ENCODE results near the gene PTPRE.

Gene PTPRE, protein sequence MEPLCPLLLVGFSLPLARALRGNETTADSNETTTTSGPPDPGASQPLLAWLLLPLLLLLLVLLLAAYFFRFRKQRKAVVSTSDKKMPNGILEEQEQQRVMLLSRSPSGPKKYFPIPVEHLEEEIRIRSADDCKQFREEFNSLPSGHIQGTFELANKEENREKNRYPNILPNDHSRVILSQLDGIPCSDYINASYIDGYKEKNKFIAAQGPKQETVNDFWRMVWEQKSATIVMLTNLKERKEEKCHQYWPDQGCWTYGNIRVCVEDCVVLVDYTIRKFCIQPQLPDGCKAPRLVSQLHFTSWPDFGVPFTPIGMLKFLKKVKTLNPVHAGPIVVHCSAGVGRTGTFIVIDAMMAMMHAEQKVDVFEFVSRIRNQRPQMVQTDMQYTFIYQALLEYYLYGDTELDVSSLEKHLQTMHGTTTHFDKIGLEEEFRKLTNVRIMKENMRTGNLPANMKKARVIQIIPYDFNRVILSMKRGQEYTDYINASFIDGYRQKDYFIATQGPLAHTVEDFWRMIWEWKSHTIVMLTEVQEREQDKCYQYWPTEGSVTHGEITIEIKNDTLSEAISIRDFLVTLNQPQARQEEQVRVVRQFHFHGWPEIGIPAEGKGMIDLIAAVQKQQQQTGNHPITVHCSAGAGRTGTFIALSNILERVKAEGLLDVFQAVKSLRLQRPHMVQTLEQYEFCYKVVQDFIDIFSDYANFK

DNA sequence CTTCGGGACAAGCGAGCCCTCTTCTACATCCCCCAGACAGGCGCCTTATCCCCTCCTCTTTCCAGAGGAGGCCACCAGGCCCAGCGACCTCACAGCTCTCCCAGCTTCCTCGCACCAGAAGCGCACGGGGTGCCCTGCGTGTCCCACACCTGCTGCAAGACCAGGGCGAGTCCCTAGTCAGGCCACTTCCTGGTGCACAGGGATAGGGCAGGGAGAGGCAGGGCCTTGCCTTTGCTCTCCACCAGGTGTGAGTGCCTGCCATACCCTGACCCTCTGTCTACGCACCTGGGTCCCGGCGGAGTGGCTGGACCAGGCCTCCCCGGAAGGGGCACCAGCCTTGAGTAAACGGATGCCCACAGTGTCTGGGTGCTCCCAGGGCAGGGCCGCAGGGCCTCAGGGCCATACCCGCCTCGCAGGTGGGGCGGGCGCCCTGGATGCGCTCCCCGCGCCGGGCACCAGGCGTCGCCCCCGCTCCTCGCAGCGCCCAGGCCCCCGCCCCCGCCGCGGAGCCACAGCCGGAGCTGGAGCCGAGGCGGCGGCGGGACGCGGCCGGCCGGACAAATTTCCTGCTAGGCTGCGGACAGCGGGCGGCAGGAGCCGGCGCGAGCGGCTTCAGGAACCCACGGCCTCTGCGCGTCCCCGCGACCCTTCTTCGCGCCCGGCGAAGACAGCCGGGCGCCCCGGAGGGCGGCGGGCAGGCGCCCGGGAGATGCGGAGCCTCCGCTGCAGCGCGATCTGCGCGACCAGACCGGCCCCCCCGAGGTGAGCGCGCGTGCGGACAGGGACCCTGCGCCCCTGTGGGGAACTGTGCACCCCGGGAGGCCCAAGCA is at the start of gene PTPRE:
PTPRE (plus strand) TSS at position 556 of the 830 bp plus-strand sequence. CDS start 133,779 bp downstream, outside the sequence.
- peak; percentile 81 for DNase-seq

DNA sequence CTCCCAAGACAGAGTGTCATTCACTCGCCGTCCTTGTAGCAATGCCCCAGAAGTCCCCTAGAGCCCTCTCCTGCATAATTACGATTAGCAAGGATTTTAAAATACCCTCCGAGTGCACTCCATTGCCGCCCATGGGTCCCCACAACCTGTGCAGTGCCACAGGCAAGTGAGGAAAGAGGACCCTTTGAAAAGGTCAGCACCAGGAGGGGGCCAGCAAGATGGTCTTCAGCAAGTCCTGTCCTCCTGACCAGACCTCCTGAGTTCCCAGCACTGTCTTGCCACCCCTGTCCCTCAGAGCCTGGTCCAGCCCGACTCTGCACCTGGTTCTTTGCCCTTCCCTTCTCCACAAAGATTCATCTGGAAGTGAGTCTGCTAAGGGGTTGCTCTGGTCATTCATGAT is 46.3 kb upstream of the PTPRE start:
- no peak for DNase-seq

DNA sequence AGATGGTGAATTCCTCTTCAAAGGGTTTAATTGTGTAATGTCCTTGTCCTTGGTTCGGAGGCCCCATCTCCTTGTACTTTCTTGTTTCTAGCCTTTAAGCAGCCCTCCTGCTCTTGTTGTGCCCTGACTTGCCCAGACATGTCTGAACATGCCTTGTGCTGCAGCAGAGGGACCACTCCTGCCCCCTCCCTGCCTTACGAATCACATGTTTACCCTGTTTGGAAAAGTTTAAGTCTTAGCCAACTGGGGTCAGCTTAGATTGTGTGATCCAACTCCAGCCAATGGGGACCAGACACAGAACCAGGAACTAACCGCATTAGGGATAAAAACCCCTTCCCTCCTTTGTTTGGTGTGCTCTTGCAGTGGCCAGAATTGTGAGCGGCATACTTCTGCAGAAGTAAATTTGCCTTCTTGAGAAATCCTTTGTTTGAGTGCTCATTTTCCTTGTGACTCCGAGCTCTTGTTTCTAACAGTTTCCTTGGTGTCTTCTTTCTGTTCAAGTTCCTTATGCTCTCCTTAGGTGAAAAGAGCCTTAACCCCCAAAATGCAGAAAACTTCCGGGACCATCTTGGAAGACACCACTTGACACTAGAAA is 43.6 kb upstream of the PTPRE start:
- DNase-seq, result no peak

DNA sequence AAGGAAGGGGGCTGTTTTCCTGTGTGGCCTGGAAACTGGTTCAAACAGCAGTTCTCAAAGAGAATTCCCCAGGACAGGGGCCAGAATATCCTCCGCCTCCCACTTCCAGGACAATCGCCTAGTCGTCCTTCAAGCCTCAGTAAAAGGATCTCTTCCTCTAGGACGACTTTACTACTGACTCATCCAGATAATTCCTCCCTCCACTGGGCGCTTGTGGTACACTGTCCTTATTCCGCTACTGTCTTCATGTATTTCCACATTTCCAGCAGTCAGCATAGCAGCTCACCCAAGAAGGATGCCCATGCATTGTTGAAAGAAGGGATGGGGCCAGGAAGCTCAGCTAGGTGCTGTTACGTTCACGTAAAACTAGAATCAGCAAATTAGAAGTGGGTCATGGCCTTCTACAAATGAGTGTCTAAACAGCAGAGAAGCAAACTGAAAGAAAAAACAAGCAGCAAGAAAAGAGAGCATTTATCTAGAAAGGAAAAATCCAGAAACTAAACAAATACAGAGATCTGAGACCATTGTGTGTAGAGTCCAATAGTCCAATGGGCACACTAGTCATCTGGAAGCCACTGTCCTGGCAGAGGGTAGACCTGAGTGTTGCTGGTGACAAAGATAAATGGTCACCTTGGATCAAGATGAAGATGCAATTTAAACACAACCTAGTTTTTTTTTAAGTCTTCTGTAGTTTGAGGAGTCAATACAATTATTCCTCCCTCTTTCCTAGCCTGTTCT is 40.5 kb upstream of the PTPRE start:
- no peak for DNase-seq

DNA sequence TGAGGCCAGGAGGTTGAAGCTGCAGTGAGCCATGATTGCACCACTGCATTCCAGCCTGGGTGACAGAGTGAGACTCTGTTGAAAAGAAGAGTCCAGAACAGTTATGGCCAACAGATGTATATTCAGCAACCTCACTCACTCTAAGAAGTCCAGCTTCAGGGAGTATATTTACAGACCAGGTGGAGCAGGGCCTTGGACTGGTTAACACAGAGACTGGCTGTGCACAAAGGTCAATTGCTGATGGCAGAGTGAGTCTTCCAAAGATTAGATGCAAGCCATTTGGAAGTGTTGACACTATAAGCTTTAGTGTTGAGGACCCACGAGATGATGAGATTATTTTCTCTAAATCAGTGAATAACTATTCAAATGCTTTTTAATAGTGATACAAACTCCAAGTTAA is 39.1 kb upstream of the PTPRE start:
- no peak for DNase-seq

DNA sequence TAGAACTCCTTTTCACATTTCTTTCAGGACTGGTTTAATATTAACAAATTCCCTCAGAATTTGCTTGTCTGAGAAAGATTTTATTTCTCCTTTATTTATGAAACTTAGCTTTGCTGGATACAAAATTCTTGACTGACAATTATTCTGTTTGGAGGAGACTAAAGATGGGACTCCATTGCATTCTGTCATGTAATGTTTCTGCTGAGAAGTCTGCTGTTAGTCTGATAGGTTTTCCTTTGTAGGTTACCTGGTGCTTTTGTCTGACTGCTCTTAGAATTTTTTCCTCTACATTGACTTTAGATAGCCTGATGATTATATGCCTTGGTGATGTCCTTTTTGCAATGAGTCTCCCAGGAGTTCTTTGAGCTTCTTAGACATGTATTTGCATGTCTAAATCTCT is 37.6 kb upstream of the PTPRE start:
- DNase-seq, result no peak

DNA sequence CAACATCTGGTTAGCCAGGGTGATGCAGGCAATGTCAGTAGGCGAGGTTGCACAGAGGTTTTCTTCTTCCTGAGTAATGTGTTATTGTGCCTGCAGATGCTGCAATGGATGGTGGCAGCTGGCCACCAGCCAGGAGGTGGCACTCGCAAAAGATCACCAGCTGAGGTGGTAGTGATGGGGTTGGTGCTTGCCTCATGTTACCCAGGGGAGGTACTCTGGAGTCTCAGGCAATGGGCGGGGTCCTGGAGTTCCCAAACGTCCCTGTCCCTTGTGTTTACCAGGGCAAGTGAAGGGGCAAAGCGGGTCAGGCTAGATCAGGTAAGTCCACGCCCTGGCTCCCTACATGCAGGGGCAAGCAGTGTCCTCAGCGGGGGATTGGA is 35.3 kb upstream of the PTPRE start:
- DNase-seq, result peak in 1 of 2 donors; percentile 6

DNA sequence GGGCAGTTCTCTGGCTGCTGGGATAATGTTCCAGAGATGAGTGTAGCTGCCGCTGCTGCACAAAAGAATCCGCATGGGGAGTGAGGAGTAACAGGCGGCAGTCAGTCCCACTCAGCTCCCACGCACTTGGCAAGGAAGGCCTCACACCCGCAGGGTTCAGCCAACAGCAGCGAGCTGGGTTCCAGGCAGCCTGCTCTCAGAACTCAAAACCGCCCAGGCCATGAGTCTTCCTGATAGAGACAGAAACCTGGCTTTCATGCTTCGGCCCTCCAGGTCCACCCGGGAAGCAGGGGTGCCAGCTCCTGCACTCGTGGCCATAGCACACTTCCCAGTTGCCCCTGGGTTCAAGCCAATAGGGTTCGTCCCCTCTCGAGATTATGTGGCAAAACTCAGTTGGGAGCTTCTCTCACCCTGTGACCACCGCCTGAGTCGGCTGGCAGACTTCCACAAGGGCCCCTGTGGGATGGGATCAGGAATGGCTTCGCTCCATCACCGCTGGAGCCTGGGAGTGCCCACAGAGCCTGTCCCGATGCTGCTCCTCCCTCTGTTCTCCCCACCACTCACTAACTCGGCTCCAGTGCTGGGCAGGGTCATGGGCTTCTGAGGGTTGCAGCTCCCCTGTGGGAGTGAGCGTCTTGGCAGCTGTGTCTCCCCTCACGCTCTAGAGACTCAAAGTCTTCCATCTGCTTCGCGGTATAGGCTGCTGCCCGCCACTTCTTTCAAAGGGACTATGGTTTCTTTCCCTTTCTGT is 34.7 kb upstream of the PTPRE start:
- peak in 1 of 2 donors; percentile 11 for DNase-seq

DNA sequence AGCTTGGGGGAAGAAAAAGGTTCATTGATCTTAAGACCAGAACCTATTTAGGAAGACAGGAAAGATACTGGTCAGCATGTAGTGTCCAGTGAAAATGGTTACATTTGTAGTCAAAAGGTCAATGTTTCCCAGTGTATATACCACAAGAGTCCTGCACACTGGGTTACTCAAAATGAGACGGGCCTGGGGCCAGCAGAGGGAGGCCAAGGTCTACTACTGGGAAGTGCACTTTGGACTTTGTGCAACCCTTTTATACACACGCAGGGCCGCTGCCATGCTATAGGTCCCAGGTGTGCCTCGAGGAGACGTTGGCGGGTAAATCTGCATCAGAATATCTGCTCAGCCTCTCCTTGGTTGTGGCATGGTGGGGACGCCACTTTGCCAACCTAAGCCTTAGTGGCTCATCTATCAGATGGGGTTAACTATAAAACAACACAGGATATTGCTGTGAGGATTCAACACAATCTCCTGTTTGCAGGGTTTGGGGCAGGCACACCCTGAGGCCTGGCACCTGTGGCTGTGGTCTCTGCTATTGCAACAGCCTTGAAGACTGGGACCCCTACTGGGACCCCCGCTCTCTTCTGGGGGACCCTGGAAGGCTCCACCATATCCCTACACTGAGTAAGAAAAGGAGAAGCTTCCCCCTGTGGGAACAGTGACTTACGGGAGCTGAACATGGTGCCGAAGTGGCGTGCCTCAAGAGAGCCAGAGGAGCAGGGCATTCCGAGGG is 33.9 kb upstream of the PTPRE start:
- peak in 1 of 2 donors; percentile 3 for DNase-seq

DNA sequence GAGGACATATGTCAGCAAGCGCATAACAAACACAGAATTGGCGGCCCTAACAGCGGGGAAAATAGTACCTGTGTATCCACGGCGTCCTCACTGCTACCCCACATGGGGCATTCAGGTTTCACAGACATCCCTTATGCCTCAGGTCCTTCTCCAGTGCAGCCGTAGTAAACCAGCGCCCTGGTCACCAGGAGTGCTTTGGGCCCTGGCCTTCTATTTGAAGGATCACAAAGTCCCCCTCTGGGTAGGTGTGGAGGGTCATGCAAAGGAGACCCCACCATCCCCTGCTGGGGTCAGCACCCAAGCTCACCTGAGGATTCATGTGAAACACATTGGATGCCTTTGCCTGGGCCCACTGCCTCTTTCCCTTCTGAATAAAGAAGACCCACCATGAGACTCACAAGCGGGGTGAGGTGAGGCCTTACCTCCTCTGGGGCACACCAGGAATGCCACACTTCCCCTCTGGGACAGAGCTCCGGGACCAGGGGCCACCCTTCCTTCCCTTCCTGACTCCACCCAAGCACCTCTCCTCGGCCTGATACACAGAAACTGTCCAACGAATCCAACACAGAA is 32.9 kb upstream of the PTPRE start:
- DNase-seq, result peak in 1 of 2 donors; percentile 10

DNA sequence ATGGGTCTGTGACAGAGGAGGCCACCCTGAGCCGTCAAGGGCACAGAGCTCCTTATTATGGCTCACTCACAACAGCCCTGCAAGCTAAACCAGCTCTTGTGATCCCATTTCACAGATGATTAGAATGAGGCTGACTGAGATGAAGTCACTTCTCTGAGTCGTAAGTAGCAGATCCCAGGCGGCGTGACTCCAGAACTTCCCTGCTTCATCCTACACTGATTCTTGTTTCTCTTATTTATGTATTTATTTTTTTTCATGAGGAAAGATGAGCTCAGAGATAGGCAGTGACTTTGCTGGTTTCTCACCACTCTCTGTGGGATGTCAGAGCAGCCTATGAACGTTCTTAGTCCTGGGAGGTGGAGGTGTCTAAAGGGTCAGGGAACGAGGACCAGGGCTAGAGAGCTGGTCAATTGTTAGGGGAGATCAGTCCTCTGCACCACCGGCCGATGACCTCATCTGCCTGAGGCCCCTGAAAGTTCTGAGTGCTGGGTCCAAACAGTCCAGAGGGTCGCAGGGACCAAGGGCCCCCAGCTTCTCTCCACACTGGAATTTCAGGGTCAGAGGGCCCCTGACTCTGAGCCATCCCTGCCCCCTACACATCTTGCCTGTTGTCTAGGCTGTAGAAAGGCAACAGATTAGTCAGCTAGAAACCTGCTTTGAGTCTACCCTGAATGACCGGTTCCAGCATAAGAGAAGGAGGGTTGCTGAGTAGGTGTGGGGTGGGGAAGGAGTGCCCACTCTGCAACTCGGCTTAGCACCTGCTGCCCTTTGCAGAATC is 32.0 kb upstream of the PTPRE start:
- peak in 1 of 2 donors; percentile 6 for DNase-seq

DNA sequence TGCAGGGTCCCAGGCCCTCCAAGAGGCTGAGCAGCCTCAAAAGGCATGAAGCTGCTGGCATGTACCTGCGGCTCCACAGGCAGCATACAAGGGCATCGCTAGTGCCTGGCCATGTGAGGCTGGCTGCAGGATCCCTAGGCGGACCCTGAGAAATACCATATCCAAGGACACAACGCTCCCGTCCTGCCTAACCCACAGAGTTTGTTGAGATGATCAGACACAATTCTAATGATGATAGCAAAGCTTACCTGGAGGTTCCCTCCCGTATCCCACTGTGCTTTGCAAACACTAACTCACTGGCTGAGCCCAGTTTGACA is 31.5 kb upstream of the PTPRE start:
- no peak for DNase-seq

DNA sequence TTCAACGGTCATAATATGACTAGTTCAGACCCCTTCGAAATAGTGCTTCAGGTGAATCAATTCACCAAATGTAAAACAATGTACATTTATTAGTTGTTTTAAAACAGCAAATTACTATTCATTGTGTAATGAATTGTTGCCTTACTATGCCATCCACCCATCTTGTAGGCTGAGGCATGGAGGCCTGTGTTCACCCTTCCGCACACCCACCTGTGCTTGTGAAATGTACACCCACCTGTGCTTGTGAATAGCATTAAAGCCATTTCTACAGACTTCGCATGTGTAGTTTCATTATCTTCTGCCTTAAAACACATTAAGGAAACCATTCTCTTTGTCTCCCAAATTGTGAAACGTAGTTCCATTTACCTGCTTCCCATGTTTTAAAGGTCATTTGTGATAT is 31.0 kb upstream of the PTPRE start:
- DNase-seq, result no peak

DNA sequence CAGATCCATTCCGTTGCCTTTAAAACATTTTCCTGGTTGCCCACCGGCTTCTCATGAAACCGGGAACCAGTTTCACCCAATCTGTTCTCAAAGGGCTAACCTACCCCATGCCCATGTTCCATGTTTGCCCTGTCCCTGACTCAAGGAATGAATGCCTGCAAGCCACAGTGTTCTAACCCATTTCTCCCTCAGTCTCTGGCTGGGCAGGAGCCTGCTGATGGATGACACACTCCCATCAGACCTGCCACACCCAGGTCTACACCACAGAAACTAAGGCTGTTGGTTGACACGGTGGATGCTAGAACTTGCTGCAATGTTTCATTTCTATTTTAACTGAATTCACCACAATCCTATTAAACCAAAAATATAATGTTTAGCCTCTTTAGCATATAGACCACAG is 29.8 kb upstream of the PTPRE start:
- no peak for DNase-seq

DNA sequence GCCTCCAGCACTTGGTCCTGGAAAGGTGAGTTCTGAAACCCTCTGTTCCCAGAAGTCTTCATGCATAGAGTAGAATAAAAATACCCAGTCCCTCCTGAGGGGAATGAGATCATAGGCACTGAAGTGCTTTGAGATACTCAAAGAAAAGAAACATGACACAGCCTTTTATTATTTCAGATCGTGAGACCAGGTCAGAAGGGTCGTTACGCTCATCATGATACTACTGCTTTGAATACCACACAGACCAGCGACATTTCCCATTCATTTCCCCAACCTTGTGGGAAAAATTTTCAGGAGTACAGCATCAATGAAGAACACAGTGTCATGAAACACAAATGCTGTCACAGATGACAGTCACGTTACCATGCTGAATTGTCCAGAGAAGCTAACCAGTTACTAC is 29.2 kb upstream of the PTPRE start:
- no peak for DNase-seq

DNA sequence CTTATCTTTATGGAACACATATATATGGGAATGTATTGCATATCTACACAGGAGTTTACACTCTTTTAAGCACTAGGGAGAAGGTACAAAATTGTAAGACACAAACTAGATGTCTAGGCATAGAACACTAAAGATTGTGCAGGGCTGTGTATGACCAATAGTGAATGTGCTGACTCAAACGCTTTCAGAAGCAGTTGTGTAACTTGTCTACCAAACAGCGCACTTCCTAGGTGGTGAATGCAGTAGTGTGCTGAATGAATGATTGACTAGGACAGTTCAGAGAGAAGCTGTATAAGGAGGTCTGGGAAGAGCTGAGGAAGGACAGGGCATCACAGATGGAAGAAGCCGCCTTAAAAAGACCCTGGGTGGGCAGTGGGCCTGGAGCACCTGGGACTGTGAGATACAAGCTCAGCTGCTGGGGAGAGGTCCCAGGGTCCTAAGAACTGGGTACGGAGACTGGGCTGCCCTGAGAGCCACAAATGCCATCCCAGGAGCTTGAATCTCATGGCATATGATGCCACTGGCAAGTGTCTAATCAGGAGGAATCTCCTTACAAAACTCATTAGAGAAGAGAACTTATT is 28.3 kb upstream of the PTPRE start:
- DNase-seq, result no peak

DNA sequence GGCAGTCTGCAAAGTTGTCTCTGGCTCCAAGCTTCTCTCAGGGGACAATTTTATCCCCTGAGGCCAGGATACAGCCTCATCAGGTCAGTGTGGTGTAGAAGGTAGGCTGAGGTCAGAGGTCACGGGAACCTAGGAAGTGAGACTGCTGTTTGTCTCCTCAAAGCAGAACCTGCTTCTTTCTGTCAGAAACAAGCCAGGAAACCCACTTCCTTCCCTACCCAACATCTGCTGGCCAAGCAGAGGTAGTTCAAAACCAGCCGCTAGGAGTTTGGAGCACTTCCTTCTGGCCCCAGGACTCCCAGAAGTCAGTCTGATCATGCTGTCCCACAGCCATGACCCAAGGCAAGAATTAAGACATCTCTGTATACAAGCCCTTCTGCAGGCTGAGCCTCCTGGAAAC is 26.3 kb upstream of the PTPRE start:
- DNase-seq, result no peak

DNA sequence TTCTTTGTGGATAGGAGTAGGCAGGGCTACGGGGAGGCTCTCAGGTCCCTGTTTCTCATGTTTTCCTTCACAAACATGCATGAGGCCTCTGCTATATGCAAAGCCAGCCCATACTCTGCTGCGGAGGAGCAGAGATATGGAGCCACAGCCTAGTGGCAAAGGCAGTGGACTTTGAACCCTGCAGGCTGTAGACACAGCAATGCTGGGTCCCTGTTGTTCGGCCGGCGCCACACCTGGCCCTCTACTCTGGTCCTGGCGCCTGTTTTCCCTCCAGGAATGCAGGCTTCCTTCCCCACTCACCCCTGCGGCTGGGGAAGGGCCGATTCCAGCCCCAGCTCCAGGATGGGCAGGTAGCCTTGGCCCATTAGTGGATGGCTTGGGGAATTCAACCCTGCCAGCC is 25.6 kb upstream of the PTPRE start:
- no peak for DNase-seq

DNA sequence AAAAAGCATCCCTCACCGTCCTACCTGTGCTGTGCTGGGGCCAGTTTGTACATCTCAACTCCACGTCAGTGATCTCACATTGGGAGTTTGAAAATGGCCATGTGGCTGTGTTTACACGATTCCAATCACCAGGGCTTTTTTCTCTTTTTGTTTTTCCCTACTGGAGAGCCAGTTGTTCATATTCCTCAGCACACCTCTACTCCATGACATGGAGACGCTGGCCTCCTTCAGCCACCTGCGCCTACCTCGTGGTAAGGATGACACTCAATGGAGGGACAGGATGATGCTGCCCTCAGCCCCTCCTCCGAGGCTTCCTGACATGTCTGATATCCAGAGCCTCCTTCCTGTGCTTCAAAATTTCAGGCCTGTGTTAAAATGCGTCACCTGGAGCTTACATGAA is 24.5 kb upstream of the PTPRE start:
- no peak for DNase-seq

Data from stimulated activated CD4-positive, alpha-beta T cell treated with anti-CD3 and anti-CD28 coated beads, Interleukin-2, amount 100 ng/mL, for 24 hours (primary cell).